Muscle layer of colon (tissue), 2 donors: ENCODE results near the gene RAD18.

ENCODE experiments used
- H3K27ac ChIP-seq: one replicate; pipeline ENCODE4 v1.7.0; 2013; ENCODE audit warnings: low read depth, mild to moderate bottlenecking, low read length, moderate library complexity
- H3K27me3 ChIP-seq, 2 donors: one replicate each; pipeline ENCODE4 v1.7.0; 2013; ENCODE audit warnings: low read length in 2 of 2, mild to moderate bottlenecking in 2 of 2; ENCODE audit not compliant: insufficient read depth in 2 of 2, control insufficient read depth in 1 of 2
- H3K36me3 ChIP-seq: one replicate; pipeline ENCODE4 v1.7.0; 2013; ENCODE audit warnings: mild to moderate bottlenecking, low read length; ENCODE audit not compliant: insufficient read depth
- H3K4me1 ChIP-seq: one replicate; pipeline ENCODE4 v1.7.0; 2013; ENCODE audit warnings: mild to moderate bottlenecking, low read length; ENCODE audit not compliant: insufficient read depth
- H3K4me3 ChIP-seq, 2 donors: one replicate each; pipeline ENCODE4 v1.7.0; 2013; ENCODE audit warnings: low read length in 2 of 2, low read depth in 1 of 2, mild to moderate bottlenecking in 1 of 2, moderate library complexity in 1 of 2
- H3K9ac ChIP-seq: one replicate; pipeline ENCODE4 v1.7.0; 2013; ENCODE audit warnings: low read length
- H3K9me3 ChIP-seq: one replicate; pipeline ENCODE4 v1.7.0; 2013; ENCODE audit warnings: mild to moderate bottlenecking, low read length
- donor health status: abdominal sarcoma.
- donor health status: Adenocarcinoma of cecum.

RAD18 gene

DNA sequence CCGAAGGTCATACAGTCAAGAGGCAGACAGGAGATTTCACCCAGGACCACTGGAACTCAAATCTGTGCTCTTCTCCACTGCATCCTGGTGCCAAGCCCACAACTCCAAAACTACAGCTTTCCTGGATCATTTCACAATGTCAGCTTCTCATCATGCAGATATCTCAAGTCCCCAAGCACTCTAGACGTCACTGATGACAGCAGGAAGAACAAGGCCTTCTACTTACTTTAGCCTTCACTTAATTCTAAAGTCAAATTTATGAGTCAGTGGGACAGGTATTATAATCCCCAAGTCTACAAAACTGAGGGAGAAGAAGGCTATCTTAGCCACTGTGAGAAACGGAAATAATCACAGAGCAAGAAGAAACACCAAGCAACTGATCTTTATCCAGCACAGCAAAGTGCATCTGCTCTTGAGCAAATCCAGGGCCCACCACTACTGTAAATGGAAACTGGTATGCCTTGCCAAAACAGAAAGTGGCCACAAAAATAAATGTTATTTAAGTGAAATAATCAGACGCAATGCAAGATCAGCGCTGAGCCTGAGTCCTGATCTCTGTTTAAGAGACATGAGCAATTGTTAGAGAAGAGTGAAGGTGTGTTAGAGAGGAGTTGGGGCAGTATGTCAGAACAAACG lies 928 bp downstream of the RAD18 start:
- H3K4me1 ChIP-seq = peaks cover 13% of the 10 kb centered on the region
- peak overlapping the region in 1 of 2 donors; percentile 90 for H3K4me3 ChIP-seq
- no peaks in the 10 kb centered on the region for H3K9me3 ChIP-seq
- H3K36me3 ChIP-seq = no peaks in the 10 kb centered on the region
- H3K27ac ChIP-seq = no peak overlapping the region
- peak overlapping the region; percentile 46 for H3K9ac ChIP-seq
- H3K27me3 ChIP-seq = no peaks in the 10 kb centered on the region

- Histone ChIP-seq H3K4me3 (no peak overlapping the region), H3K27ac (no peak overlapping the region), H3K4me1 (peaks cover 13% of the 10 kb centered on the region), H3K9ac (no peak overlapping the region), H3K36me3 (no peaks in the 10 kb centered on the region), H3K9me3 (no peaks in the 10 kb centered on the region), H3K27me3 (no peaks in the 10 kb centered on the region)
Observed at GRCh38 chr3:8959668-8960067, 3.6 kb downstream of the RAD18 start.

DNA sequence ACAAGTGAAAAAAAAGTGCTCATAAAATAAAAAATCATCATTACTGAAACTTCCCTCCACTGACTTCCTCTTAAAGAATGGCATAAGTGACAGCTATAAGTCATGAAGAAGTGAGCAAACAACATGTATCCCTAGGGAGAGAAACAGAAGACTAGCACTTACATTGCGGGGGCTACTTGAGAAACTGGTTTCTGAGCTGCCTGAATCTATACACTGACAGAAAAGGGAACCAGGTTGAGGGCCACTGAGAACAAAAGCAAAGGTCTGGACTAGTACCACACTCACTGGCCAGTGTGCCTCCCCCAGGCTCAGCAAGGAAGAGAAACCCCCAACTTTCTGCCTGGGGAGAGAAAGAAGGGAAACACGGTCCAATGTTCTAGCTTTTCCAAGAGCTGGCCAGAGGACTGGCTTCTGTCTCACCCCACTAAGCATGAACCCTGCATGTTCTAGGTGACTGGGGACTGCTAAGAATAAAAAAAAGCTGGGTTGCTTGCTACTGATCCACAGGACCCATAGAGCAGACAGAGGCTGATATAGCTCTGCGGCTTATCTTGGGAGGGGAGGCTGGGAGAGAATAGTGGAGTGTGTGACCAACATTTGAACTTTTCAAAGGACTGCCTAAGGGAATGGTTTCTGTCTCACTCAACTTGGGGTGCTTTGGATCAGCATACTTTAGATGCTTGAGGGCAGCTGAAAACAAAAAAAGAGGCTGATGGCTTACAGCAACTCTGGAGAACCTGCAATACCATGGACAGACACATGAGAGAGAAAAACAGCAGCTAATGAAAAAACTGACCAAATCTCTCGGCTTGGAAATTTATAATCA lies 8.1 kb downstream of the RAD18 start:
- Histone ChIP-seq H3K27ac (no peak overlapping the region), H3K4me3 (no peak overlapping the region), H3K36me3 (no peaks in the 10 kb centered on the region), H3K9me3 (no peaks in the 10 kb centered on the region), H3K27me3 (no peaks in the 10 kb centered on the region), H3K4me1 (no peaks in the 10 kb centered on the region), H3K9ac (no peak overlapping the region)

DNA sequence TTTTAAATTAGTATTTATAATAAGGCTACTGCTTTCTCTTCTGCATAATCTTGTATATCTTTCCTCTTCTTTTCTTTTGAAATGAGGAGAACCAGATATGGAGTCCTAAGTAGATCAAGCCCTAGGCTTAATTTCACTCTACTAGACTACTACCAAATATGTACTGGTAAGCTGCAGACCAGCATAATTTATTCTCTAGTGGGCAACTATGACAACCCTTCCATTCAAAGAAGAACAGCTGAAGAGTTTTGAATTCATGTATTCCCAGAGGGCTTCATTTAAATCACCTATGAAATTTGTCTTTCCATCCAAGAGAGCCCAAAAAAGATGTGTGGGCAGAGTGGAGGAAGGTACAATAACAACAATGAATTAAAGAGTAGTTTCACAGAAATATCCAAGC lies 10.0 kb downstream of the RAD18 start:
- Histone ChIP-seq H3K4me3 (no peak overlapping the region), H3K9me3 (no peaks in the 10 kb centered on the region), H3K9ac (no peak overlapping the region), H3K4me1 (no peaks in the 10 kb centered on the region), H3K36me3 (no peaks in the 10 kb centered on the region), H3K27ac (no peak overlapping the region), H3K27me3 (no peaks in the 10 kb centered on the region)

GRCh38 chr3:8952130-8952529 lies 11.1 kb downstream of the RAD18 start:
- no peaks in the 10 kb centered on the region for H3K36me3 ChIP-seq
- H3K4me3 ChIP-seq = no peak overlapping the region
- H3K9ac ChIP-seq = no peak overlapping the region

DNA sequence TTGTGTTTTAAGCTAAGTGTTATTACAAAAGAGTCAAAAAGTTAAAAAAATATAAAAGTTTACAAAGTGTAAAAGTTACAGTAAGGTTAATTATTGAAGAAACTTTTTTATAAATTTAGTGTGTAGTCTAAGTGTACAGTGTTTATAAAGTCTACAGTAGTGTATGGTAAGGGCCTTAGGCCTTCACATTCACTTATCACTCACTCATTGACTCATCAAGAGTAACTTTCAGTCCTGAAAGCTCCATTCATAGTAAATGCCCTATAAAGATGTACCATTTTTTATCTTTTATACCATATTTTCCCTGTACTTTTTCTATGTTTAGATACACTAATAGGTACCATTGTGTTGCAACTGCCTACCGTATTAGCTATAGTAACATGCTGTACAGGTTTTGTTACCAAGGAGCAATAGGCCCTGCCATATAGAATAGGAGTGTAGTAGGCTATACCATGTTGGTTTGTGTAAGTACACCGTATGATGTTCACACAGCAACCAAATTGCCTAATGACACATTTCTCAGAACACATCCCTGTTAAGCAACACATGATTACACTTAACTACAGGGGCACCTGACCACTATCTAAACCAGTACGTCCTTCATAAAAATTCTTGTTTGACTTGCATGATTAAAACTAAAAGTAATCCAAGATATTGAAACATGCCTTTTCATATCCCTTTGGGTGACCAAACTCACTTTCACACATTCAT lies 17.2 kb downstream of the RAD18 start:
- H3K36me3 ChIP-seq = peaks cover 15% of the 10 kb centered on the region

More at GRCh38 chr3:8952130-8952529, 11.1 kb downstream of the RAD18 start:
- Histone ChIP-seq H3K4me1 (no peaks in the 10 kb centered on the region), H3K9me3 (no peaks in the 10 kb centered on the region), H3K27me3 (no peaks in the 10 kb centered on the region), H3K27ac (no peak overlapping the region)

GRCh38 chr3:8942746-8943488 lies 20.4 kb downstream of the RAD18 start:
- H3K9me3 ChIP-seq = no peaks in the 10 kb centered on the region
- H3K27ac ChIP-seq = no peak overlapping the region
- H3K4me1 ChIP-seq = no peaks in the 10 kb centered on the region
- no peak overlapping the region for H3K9ac ChIP-seq
- no peaks in the 10 kb centered on the region for H3K27me3 ChIP-seq
- no peak overlapping the region for H3K4me3 ChIP-seq
- H3K36me3 ChIP-seq = peaks cover 23% of the 10 kb centered on the region

More for the DNA sequence above, 17.2 kb downstream of the RAD18 start:
- no peak overlapping the region for H3K9ac ChIP-seq
- H3K4me3 ChIP-seq = no peak overlapping the region
- no peaks in the 10 kb centered on the region for H3K27me3 ChIP-seq
- H3K4me1 ChIP-seq = no peaks in the 10 kb centered on the region
- H3K27ac ChIP-seq = no peak overlapping the region
- H3K9me3 ChIP-seq = no peaks in the 10 kb centered on the region

DNA sequence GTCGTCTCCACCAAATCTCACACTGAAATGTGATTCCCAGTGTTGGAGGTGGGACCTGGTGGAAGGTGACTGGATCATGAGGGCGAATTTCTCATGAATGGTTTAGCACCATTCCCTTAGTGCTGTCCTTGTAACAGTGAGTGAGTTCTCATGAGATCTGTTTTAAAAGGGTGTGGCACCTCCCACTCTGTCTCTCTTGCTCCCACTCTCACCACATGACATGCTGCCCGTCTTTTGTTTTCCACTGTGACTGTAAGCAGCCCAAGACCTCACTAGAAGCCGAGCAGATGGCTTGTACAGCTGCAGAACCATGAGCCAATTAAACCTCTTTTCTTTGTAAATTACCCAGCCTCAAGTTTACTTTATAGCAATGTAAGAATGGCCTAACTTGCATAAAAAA lies 21.2 kb downstream of the RAD18 start:
- Histone ChIP-seq H3K4me3 (no peak overlapping the region), H3K4me1 (no peaks in the 10 kb centered on the region), H3K27ac (no peak overlapping the region), H3K36me3 (peaks cover 23% of the 10 kb centered on the region), H3K9ac (no peak overlapping the region), H3K27me3 (no peaks in the 10 kb centered on the region), H3K9me3 (no peaks in the 10 kb centered on the region)

GRCh38 chr3:8938021-8938420 lies 25.3 kb downstream of the RAD18 start:
- H3K27me3 ChIP-seq = no peaks in the 10 kb centered on the region
- H3K27ac ChIP-seq = no peak overlapping the region

GRCh38 chr3:8937064-8938020 lies 25.9 kb downstream of the RAD18 start:
- H3K9me3 ChIP-seq = no peaks in the 10 kb centered on the region
- H3K27ac ChIP-seq = no peak overlapping the region
- H3K4me3 ChIP-seq = no peak overlapping the region
- H3K4me1 ChIP-seq = no peaks in the 10 kb centered on the region
- peaks cover 16% of the 10 kb centered on the region for H3K36me3 ChIP-seq
- H3K9ac ChIP-seq = no peak overlapping the region
- no peaks in the 10 kb centered on the region for H3K27me3 ChIP-seq

More at GRCh38 chr3:8938021-8938420, 25.3 kb downstream of the RAD18 start:
- no peaks in the 10 kb centered on the region for H3K9me3 ChIP-seq
- no peak overlapping the region for H3K9ac ChIP-seq
- no peak overlapping the region for H3K4me3 ChIP-seq
- no peaks in the 10 kb centered on the region for H3K4me1 ChIP-seq
- H3K36me3 ChIP-seq = peaks cover 19% of the 10 kb centered on the region
